ENCODE measurements around the gene SERBP1.

- TF ChIP-seq, protein P1, sequence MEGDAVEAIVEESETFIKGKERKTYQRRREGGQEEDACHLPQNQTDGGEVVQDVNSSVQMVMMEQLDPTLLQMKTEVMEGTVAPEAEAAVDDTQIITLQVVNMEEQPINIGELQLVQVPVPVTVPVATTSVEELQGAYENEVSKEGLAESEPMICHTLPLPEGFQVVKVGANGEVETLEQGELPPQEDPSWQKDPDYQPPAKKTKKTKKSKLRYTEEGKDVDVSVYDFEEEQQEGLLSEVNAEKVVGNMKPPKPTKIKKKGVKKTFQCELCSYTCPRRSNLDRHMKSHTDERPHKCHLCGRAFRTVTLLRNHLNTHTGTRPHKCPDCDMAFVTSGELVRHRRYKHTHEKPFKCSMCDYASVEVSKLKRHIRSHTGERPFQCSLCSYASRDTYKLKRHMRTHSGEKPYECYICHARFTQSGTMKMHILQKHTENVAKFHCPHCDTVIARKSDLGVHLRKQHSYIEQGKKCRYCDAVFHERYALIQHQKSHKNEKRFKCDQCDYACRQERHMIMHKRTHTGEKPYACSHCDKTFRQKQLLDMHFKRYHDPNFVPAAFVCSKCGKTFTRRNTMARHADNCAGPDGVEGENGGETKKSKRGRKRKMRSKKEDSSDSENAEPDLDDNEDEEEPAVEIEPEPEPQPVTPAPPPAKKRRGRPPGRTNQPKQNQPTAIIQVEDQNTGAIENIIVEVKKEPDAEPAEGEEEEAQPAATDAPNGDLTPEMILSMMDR (IDR thresholded peaks at IDR 0.05), result no peak
- TF ChIP-seq POLR2A (IDR thresholded peaks at IDR 0.05), result no peak
Observed at GRCh38 chr1:67377253-67377652, 52.9 kb downstream of the SERBP1 start.
